GM23338 (cell line): ENCODE results near the gene TMEM59L.

Experiments used
- CREB1 ChIP-seq: fragments of 250-450 bp; sonication (Bioruptor Pico); IDR thresholded peaks from 2 replicates; pipeline ENCODE4 v1.5.0; 2020; ENCODE audit warnings: low read depth, mild to moderate bottlenecking, moderate library complexity
- EZH2 ChIP-seq: fragments of 200-600 bp; sonication (generic); IDR thresholded peaks from one replicate; pipeline ENCODE4 v1.8.0; 2017; ENCODE audit warnings: antibody characterized with exemption, mild to moderate bottlenecking, low read depth; ENCODE audit not compliant: unreplicated experiment
- EZH2phosphoT487 ChIP-seq: fragments of 200-600 bp; sonication (generic); IDR thresholded peaks from one replicate; pipeline ENCODE4 v1.8.1; 2018; ENCODE audit warnings: antibody characterized with exemption; ENCODE audit not compliant: unreplicated experiment
- JUNB ChIP-seq: IDR thresholded peaks from one replicate; pipeline ENCODE4 v1.6.1; 2016; ENCODE audit warnings: antibody characterized with exemption; ENCODE audit not compliant: unreplicated experiment
- POLR2AphosphoS5 ChIP-seq: IDR thresholded peaks from 2 replicates; pipeline ENCODE4 v1.6.1; 2016; ENCODE audit warnings: antibody characterized with exemption, low read depth
- ZNF114 ChIP-seq: fragments of 250-450 bp; sonication (Bioruptor Pico); IDR thresholded peaks from 2 replicates; pipeline ENCODE4 v1.5.0; 2020; ENCODE audit warnings: mild to moderate bottlenecking, moderate library complexity
- TF ChIP-seq, protein P1 (sequence below), 2 experiments: fragments of 200-600 bp in 1 of 2; sonication (generic) in 1 of 2; conservative IDR thresholded peaks; 2 replicates each; pipeline versions ENCODE4 v1.5.1 to v1.6.1; 2016 to 2017; ENCODE audit warnings: antibody characterized with exemption in 2 of 2, low read depth in 2 of 2, mild to moderate bottlenecking in 2 of 2, moderate library complexity in 1 of 2
- TF ChIP-seq, protein P2 (sequence below): IDR thresholded peaks from 2 replicates; pipeline ENCODE4 v1.6.1; 2016; ENCODE audit warnings: antibody characterized with exemption

- TF ChIP-seq, protein P1, sequence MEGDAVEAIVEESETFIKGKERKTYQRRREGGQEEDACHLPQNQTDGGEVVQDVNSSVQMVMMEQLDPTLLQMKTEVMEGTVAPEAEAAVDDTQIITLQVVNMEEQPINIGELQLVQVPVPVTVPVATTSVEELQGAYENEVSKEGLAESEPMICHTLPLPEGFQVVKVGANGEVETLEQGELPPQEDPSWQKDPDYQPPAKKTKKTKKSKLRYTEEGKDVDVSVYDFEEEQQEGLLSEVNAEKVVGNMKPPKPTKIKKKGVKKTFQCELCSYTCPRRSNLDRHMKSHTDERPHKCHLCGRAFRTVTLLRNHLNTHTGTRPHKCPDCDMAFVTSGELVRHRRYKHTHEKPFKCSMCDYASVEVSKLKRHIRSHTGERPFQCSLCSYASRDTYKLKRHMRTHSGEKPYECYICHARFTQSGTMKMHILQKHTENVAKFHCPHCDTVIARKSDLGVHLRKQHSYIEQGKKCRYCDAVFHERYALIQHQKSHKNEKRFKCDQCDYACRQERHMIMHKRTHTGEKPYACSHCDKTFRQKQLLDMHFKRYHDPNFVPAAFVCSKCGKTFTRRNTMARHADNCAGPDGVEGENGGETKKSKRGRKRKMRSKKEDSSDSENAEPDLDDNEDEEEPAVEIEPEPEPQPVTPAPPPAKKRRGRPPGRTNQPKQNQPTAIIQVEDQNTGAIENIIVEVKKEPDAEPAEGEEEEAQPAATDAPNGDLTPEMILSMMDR (conservative IDR thresholded peaks at IDR 0.05; ENCODE audit: low read depth in 2 of 2): no peak
- TF ChIP-seq EZH2 (no peak), CREB1 (CRISPR knock-in tag) (no peak), POLR2AphosphoS5 (no peak), EZH2phosphoT487 (no peak), ZNF114 (CRISPR knock-in tag) (no peak), JUNB (no peak)
- TF ChIP-seq, protein P2, sequence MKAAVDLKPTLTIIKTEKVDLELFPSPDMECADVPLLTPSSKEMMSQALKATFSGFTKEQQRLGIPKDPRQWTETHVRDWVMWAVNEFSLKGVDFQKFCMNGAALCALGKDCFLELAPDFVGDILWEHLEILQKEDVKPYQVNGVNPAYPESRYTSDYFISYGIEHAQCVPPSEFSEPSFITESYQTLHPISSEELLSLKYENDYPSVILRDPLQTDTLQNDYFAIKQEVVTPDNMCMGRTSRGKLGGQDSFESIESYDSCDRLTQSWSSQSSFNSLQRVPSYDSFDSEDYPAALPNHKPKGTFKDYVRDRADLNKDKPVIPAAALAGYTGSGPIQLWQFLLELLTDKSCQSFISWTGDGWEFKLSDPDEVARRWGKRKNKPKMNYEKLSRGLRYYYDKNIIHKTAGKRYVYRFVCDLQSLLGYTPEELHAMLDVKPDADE: no peak
These were observed 55.0 kb downstream of the TMEM59L start for GRCh38 chr19:18667531-18668251.
